GM19328 (cell line): ENCODE data around the gene HMCN2.
"Not testable (repeated sequence)": the region's sequence is repeated elsewhere in the genome, so short reads cannot be mapped to it uniquely, and the experiment has no call there.

Experiments
- ATAC-seq: cut with Tn5 transposase; IDR thresholded peaks from one replicate; pipeline ENCODE4 v1.9.1; 2021; ENCODE audit warnings: mild to moderate bottlenecking, moderate library complexity; ENCODE audit not compliant: unreplicated experiment

HMCN2 gene

GRCh38 chr9:130382636-130383349 lies 117.2 kb downstream of the HMCN2 start:
- no peak for ATAC-seq

- no peak for ATAC-seq
Measured at GRCh38 chr9:130383350-130383715, 117.8 kb downstream of the HMCN2 start.

DNA sequence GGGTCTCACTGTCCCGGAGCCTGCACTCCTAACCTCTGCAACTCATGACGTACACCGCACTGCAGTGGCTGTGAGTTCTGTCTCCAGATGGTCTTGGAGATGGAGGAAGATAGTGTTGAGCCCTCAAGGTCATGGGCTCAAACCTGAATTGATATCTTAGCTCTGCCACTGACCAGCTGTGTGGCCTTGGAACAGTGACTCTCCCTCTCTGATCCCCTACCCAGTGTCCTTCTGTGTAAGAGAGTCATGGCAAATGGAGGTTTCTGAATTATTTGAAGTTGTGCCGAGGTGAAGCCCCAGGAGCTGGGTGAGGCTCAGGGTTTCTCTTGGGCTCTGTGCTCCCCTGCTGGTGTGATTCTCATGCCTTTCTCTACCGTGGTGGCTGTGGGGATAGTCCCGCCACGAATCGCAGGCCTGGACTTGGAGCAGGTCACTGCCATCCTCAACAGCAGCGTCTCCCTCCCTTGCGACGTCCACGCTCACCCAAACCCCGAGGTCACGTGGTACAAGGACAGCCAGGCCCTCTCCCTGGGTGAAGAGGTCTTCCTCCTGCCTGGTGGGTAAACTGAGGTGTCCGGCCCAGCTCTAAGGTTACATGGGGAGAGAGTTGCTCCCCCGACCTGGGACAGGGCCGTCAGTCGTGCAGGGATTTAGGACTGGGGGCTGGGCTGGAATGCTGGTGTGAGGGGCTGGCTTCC lies 118.6 kb downstream of the HMCN2 start:
- no peak for ATAC-seq

GRCh38 chr9:130385257-130385656 lies 119.7 kb downstream of the HMCN2 start:
- no peak for ATAC-seq

DNA sequence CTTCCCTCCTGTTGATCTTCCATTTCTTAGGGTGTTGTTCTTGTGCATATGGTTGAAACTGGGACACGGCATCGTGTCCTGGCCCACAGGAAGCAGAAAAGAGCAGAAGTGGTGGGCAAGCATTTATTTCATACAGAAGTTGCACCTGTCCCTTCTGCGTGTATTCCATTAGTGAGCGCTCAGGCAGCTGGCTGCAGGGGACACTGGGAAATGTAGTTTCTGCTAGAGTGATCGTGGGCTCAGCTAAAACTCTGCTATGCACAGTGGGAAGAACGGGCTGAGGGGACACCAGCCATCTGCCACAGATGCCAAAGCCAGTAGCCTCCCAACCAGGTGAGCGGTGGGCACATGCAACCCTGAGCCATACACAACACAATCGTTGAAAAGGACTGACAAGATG lies 121.8 kb downstream of the HMCN2 start:
- no peak for ATAC-seq

DNA sequence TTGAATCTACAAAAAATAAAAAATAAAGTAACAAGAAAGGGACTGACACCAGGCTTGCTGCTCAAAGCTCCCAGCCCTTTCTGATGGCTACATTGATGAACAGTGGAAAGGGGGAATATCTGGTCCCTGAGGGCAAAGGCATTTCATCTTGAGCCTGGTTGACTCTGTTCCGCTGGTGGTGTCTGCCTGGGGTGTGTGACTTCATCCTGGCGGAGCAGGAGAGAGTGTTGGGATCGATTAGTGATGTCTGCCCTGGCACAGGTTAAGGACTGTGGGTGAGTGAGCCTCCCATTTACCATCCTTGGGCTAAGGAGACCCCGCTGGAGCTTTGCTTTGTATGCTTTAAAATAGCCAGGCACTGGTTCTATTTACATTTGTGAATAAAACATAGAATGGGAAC lies 122.3 kb downstream of the HMCN2 start:
- no peak for ATAC-seq

DNA sequence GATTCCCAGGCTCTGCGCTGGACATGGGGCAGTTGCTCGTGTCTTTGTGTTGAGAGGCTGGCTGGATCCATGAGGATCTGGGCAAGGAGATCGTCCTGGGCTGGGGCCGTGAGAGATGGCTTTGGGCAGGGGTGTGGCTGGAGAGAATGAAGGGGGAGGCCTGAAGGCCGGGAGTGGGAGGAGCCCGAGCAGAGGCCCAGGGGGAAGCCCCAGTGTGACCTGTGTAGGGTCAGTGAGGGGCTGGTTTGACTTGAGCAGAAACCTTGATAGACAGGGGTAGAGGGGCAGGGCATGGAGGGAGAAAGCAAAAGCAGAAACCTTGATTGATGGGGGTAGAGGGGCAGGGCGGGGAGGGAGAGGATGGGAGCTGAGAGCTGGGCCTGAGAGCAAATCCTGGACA lies 124.8 kb downstream of the HMCN2 start:
- ATAC-seq = no peak

GRCh38 chr9:130390986-130391385 lies 125.4 kb downstream of the HMCN2 start:
- no peak for ATAC-seq

GRCh38 chr9:130391866-130392265 lies 126.3 kb downstream of the HMCN2 start:
- no peak for ATAC-seq

- ATAC-seq = no peak
Measured at GRCh38 chr9:130393681-130394071, 128.1 kb downstream of the HMCN2 start.

GRCh38 chr9:130394320-130394719 lies 128.8 kb downstream of the HMCN2 start:
- ATAC-seq = no peak

GRCh38 chr9:130394814-130395470 lies 129.4 kb downstream of the HMCN2 start:
- ATAC-seq = no peak

GRCh38 chr9:130395810-130396435 lies 130.4 kb downstream of the HMCN2 start:
- no peak for ATAC-seq

- ATAC-seq = no peak
Measured at GRCh38 chr9:130396581-130396980, 131.0 kb downstream of the HMCN2 start.

DNA sequence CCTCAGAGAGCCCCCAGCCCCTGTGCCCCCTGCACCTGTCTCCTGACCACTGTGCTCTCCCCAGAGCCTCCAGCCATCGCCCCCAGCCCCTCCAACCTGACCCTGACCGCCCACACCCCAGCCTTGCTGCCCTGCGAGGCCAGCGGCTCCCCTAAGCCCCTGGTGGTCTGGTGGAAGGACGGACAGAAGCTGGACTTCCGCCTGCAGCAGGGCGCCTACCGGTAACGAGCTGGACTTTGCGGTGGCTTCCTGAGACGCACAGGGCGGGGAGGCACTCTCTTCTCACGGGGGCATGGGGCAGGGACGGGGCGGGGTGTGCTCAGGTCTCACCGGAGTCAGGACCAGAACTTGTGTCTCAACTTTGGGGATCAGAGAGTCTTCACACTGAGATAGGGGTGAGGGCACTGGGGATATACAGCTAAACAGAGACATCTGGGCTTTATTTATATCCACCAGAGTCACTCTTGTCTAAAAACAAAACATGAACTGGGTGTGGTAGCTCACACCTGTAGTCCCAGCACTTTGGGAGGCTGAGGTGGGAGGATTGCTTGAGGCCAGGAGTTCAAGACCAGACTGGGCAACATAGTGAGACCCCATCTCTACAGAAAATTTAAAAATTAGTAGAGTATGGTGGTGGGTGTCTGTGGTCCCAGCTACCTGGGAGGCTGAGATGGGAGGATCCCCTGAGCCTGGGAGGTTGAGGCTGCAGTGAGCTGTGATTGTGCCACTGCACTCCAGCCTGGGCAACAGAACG lies 133.1 kb downstream of the HMCN2 start:
- ATAC-seq = no peak

DNA sequence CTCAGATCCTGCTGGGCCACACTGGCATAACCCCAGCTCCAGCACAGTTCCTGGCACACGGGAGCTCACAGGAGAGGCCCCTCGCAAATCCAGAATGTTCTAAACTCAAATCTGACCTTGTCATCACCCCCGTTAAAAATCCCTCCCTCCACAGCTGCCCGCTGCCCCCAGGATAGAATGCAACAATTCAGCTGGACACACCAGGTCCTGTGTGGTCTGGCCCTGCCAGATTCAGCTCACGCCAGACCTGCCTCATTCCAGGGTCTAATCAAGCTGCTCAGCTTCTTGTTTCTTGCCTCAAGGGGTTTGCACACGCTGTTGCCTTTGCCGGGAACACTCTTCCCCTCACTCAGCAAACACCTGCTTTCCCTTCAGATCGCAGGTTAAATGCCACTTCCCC lies 134.2 kb downstream of the HMCN2 start:
- no peak for ATAC-seq

- no peak for ATAC-seq
Measured at GRCh38 chr9:130400870-130401269, 135.3 kb downstream of the HMCN2 start.

DNA sequence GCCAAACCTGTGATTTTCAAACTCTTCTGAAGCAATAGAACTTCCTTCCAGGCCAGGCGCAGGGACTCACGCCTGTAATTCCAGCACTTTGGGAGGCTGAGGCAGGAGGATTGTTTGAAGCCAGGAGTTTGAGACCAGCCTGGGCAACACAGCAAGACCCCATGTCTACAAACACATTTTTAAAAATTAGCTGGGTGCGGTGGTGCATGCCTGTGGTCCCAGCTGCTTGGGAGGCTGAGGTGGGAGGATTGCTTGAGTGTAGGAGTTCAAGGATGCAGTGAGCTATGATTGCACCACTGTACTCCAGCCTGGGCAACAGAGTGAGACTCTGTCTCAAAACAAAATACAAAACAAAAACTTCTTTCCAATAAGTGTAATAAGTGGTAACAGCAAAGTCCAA lies 136.2 kb downstream of the HMCN2 start:
- ATAC-seq = not testable (repeated sequence)

DNA sequence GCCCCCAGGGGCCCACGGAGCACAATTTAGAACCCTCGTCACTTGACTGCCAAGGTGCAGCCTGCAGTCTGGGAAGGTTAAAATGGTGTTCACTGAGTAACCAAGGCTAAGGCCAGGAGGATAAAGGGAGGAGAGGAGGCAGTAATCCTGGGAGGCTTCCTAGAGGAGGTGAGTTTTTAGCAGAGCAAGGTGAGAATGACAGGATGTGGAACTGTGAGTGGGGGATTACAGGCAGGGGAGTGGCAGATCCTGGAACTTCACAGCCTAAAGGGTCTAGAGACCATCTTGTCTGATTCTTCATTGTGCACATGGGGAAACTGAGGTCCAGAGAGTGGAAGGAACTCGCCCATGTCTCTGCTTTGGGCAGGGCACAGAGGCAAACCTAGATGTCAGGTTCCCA lies 136.7 kb downstream of the HMCN2 start:
- ATAC-seq = no peak

DNA sequence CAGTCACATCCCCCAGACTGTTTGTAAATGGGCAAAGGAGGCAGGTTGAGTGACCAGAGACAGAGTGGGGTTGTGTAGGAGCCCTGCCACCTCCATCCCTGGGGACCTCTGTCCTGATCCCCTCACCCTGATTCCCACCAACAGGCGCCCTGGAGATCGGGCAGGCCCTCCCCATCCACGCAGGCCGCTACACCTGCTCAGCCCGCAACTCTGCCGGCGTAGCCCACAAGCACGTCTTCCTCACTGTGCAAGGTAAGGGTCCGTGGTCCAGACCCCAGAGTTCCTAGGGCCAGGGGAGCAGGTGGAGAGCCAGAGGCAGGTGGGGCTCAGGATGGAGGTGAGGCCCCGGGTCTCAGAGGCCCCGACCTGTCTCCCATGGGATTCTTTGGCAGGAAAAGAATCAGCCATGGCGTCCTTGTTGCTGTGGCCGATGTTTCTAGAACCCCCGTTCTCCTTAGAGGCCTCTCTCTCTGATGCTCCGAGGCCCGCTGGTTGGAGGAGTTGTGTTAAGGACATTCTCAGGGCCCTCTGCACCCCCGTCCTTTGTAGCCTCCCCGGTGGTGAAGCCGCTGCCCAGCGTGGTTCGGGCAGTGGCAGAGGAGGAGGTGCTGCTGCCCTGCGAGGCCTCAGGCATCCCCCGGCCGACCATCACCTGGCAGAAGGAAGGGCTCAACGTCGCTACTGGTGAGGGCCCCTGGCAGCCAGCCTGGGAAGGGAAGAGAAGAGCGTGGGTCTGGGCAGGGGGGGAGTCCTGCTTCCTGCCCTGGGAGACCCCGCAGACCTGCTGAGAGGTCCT lies 137.3 kb downstream of the HMCN2 start:
- no peak for ATAC-seq
